GM21528 (cell line): Measurements from ENCODE around the gene GET3.
"Not testable (repeated sequence)": the region's sequence is repeated elsewhere in the genome, so short reads cannot be mapped to it uniquely, and the experiment has no call there.

Source experiments
- ATAC-seq: cut with Tn5 transposase; IDR thresholded peaks from one replicate; pipeline ENCODE4 v1.9.1; 2021; ENCODE audit warnings: mild to moderate bottlenecking, moderate library complexity; ENCODE audit not compliant: unreplicated experiment, low FRiP score

GET3 gene

GRCh38 chr19:12736995-12737834, at the start of gene GET3:
TSS of gene GET3 (plus strand) at chr19:12737497. CDS start at chr19:12737506, 9 bp downstream.
- peak; percentile 67 for ATAC-seq

- ATAC-seq, result no peak
These were observed 48.3 kb upstream of the GET3 start for GRCh38 chr19:12689012-12689411.

GRCh38 chr19:12689581-12690216, 47.6 kb upstream of the GET3 start:
- no peak for ATAC-seq

- ATAC-seq, result no peak
These were observed 44.3 kb upstream of the GET3 start for GRCh38 chr19:12692960-12693359.

- ATAC-seq, result no peak
These were observed 42.7 kb upstream of the GET3 start for GRCh38 chr19:12694641-12695040.

- ATAC-seq, result no peak
These were observed 42.2 kb upstream of the GET3 start for GRCh38 chr19:12695096-12695495.

GRCh38 chr19:12695514-12695913, 41.8 kb upstream of the GET3 start:
- ATAC-seq, result peak; percentile 8

- peak; percentile 22 for ATAC-seq
These were observed 41.3 kb upstream of the GET3 start for GRCh38 chr19:12695997-12696365.

GRCh38 chr19:12696366-12697335, 40.6 kb upstream of the GET3 start, which contains the start of gene FBXW9:
TSS of gene FBXW9 (minus strand) at chr19:12696631. CDS start at chr19:12696581, 50 bp downstream.
- peak; percentile 61 for ATAC-seq

- not testable (repeated sequence) for ATAC-seq
These were observed 39.9 kb upstream of the GET3 start for GRCh38 chr19:12697425-12697824.

GRCh38 chr19:12698138-12698537, 39.2 kb upstream of the GET3 start:
- ATAC-seq, result no peak

GRCh38 chr19:12701596-12702282, 35.6 kb upstream of the GET3 start:
- ATAC-seq, result no peak

GRCh38 chr19:12703046-12703445, 34.3 kb upstream of the GET3 start:
- ATAC-seq, result no peak

GRCh38 chr19:12705169-12705568, 32.1 kb upstream of the GET3 start:
- ATAC-seq, result no peak

- ATAC-seq, result no peak
These were observed 31.5 kb upstream of the GET3 start for GRCh38 chr19:12705654-12706331.

GRCh38 chr19:12706332-12706718, 31.0 kb upstream of the GET3 start:
- ATAC-seq, result no peak

- ATAC-seq, result no peak
These were observed 28.7 kb upstream of the GET3 start for GRCh38 chr19:12708641-12709040.

GRCh38 chr19:12711187-12711586, 26.1 kb upstream of the GET3 start:
- no peak for ATAC-seq

GRCh38 chr19:12712077-12712476, 25.2 kb upstream of the GET3 start:
- not testable (repeated sequence) for ATAC-seq

- ATAC-seq, result not testable (repeated sequence)
These were observed 24.0 kb upstream of the GET3 start for GRCh38 chr19:12713304-12713703.
